ENCODE data around the gene SRGAP1. TPM values are rescaled to one million over a fixed set of nuclear protein-coding genes. Genes with fewer than 3 reads are reported as not detected.

SRGAP1 gene
- polyA plus RNA-seq, 1 donor from 2014 or later, result 4.8 TPM

GRCh38 chr12:63961048-63961447, 116.5 kb downstream of the SRGAP1 start:
- no peak overlapping the region for H3K9ac ChIP-seq (ENCODE audit: low read length)
- H3K27me3 ChIP-seq (ENCODE audit: insufficient read depth, low read depth, low read length), result no peaks in the 10 kb centered on the region
- no peak overlapping the region for H3K4me3 ChIP-seq (ENCODE audit: low read length)
- no peaks in the 10 kb centered on the region for H3K79me2 ChIP-seq (replicated peaks; ENCODE audit: insufficient read depth, low read length)
- no peaks in the 10 kb centered on the region for H3K36me3 ChIP-seq (ENCODE audit: insufficient read depth, low read length)
- no peak overlapping the region for H2AFZ ChIP-seq (ENCODE audit: low read depth, low read length)
- no peaks in the 10 kb centered on the region for H3K9me3 ChIP-seq (ENCODE audit: low read length)
- H4K20me1 ChIP-seq (ENCODE audit: insufficient read depth), result no peaks in the 10 kb centered on the region
- H3K9me2 ChIP-seq (ENCODE audit: insufficient read depth, low read length), result no peaks in the 10 kb centered on the region
- no peak overlapping the region for H3K27ac ChIP-seq (ENCODE audit: low read length)
- TF ChIP-seq POLR2AphosphoS5 (IDR thresholded peaks at IDR 0.05) (no peak), MXI1 (conservative IDR thresholded peaks at IDR 0.05; ENCODE audit: poor library complexity, severe bottlenecking) (no peak), REST (IDR thresholded peaks at IDR 0.05; ENCODE audit: borderline replicate concordance) (no peak), EP300 (conservative IDR thresholded peaks at IDR 0.05; ENCODE audit: poor library complexity, severe bottlenecking) (no peak), TAF1 (IDR thresholded peaks at IDR 0.05; ENCODE audit: low read depth) (no peak), EZH2 (IDR thresholded peaks at IDR 0.05; ENCODE audit: borderline replicate concordance, insufficient read depth, low read length, poor library complexity, severe bottlenecking) (no peak), CTCF (IDR thresholded peaks at IDR 0.05; ENCODE audit: poor library complexity, severe bottlenecking) (no peak), RAD21 (conservative IDR thresholded peaks at IDR 0.05) (no peak), SMC3 (conservative IDR thresholded peaks at IDR 0.05; ENCODE audit: poor library complexity) (no peak)
- H3F3A ChIP-seq (ENCODE audit: insufficient read depth, low read length, poor library complexity, severe bottlenecking), result no peaks in the 10 kb centered on the region
- no peak overlapping the region for H3K4me2 ChIP-seq (ENCODE audit: low read length)

- Histone ChIP-seq H3K79me2 (replicated peaks; ENCODE audit: insufficient read depth, low read length) (no peaks in the 10 kb centered on the region), H3K9me2 (ENCODE audit: insufficient read depth, low read length) (no peaks in the 10 kb centered on the region), H3K4me3 (ENCODE audit: low read length) (no peak overlapping the region), H3K9me3 (ENCODE audit: low read length) (no peaks in the 10 kb centered on the region), H4K20me1 (ENCODE audit: insufficient read depth) (no peaks in the 10 kb centered on the region), H3F3A (ENCODE audit: insufficient read depth, low read length, poor library complexity, severe bottlenecking) (no peaks in the 10 kb centered on the region), H3K36me3 (ENCODE audit: insufficient read depth, low read length) (no peaks in the 10 kb centered on the region), H3K4me2 (ENCODE audit: low read length) (no peak overlapping the region), H3K9ac (ENCODE audit: low read length) (no peak overlapping the region), H3K27ac (ENCODE audit: low read length) (no peak overlapping the region), H3K27me3 (ENCODE audit: insufficient read depth, low read depth, low read length) (no peaks in the 10 kb centered on the region), H2AFZ (ENCODE audit: low read depth, low read length) (no peak overlapping the region)
- no peak for TF ChIP-seq MXI1 (conservative IDR thresholded peaks at IDR 0.05; ENCODE audit: poor library complexity, severe bottlenecking)
- no peak for TF ChIP-seq CTCF (IDR thresholded peaks at IDR 0.05; ENCODE audit: poor library complexity, severe bottlenecking)
Measured at GRCh38 chr12:63961543-63961942, 117.0 kb downstream of the SRGAP1 start.

Measured in neural cell (in vitro differentiated cells).